22Rv1 (cell line): Measurements from ENCODE around the gene JMJD6.

ENCODE experiments used
- CTCF ChIP-seq: fragments of 450-650 bp; IDR thresholded peaks from 2 replicates; pipeline ENCODE4 v1.5.1; 2017; ENCODE audit warnings: mild to moderate bottlenecking
- ZFX ChIP-seq: fragments of 450-650 bp; IDR thresholded peaks from 2 replicates; pipeline ENCODE4 v1.6.1; 2017; ENCODE audit warnings: antibody characterized with exemption, borderline replicate concordance

GRCh38 chr17:76757256-76757655 lies 30.9 kb upstream of the JMJD6 start:
- TF ChIP-seq CTCF: no peak
- no peak for TF ChIP-seq ZFX
